Fibroblast of lung (primary cell): ENCODE results near the gene COTL1.

Experiments used
- EZH2 ChIP-seq: IDR thresholded peaks from 2 replicates; pipeline ENCODE4 v1.5.1; 2012; ENCODE audit warnings: low read length, control low read depth, mild to moderate bottlenecking; ENCODE audit errors: missing control alignments
- TF ChIP-seq, protein P1 (sequence below), 2 donors: IDR thresholded peaks in 1 of 2; conservative IDR thresholded peaks in 1 of 2; 1 replicate in 1 of 2; 2 replicates in 1 of 2; pipeline ENCODE4 v1.5.1; 2011 to 2012; ENCODE audit warnings: low read length in 2 of 2, control low read depth in 1 of 2, inconsistent platforms in 1 of 2, low read depth in 1 of 2, mild to moderate bottlenecking in 1 of 2

DNA sequence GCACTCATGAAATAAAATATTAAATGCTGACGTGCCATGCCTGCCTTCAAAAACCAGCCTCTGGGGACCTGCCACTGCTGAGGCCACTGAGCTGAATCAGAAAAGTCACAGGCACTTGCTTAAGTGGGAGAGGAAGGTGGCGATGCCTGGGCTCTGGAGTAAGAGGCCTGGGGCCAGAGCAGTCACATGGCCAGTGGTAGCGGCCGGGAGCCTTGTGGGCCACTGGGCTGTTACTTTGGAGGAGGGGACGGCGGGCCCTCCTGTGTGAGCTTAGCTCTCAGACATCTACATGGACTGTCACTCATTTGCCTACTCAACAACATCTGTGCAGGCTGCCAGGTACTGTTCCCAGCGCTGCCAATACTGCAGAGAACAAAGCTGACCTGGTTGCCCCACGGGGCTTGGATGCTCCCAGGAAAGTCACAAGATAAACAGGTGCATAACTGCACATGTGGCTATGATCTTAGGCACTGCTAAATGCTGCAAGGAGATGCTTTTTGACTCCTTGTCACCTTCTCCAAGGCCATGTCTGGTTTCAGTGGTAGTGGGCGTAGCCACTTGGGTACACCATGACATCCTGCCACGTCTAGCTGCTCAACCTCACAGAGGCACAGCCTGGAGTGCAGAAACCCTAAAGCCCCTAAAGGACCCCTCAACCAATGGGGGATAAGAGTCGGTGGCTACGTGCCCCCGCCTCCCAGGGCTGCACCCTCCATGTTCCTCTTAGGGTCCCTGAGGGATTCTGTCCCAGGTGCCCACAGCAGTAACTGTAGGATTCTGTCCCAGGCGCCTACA lies 11.6 kb downstream of the COTL1 start:
- TF ChIP-seq, protein P1, sequence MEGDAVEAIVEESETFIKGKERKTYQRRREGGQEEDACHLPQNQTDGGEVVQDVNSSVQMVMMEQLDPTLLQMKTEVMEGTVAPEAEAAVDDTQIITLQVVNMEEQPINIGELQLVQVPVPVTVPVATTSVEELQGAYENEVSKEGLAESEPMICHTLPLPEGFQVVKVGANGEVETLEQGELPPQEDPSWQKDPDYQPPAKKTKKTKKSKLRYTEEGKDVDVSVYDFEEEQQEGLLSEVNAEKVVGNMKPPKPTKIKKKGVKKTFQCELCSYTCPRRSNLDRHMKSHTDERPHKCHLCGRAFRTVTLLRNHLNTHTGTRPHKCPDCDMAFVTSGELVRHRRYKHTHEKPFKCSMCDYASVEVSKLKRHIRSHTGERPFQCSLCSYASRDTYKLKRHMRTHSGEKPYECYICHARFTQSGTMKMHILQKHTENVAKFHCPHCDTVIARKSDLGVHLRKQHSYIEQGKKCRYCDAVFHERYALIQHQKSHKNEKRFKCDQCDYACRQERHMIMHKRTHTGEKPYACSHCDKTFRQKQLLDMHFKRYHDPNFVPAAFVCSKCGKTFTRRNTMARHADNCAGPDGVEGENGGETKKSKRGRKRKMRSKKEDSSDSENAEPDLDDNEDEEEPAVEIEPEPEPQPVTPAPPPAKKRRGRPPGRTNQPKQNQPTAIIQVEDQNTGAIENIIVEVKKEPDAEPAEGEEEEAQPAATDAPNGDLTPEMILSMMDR (conservative IDR thresholded peaks at IDR 0.05 in 1 of 2, IDR thresholded peaks at IDR 0.05 in 1 of 2; ENCODE audit: low read depth in 1 of 2, low read length in 2 of 2), result no peak
- no peak for TF ChIP-seq EZH2
